ENCODE measurements around the gene FBRSL1.

- TF ChIP-seq ESRRG (CRISPR knock-in tag; IDR thresholded peaks at IDR 0.05) (no peak), PATZ1 (CRISPR knock-in tag; IDR thresholded peaks at IDR 0.05; ENCODE audit: borderline replicate concordance) (no peak), ZFP30 (CRISPR knock-in tag; IDR thresholded peaks at IDR 0.05) (no peak), ZC3H10 (CRISPR knock-in tag; IDR thresholded peaks at IDR 0.05) (no peak)
These were observed 35.0 kb upstream of the FBRSL1 start for GRCh38 chr12:132454933-132455418.
